Tracheal epithelial cell (primary cell): ENCODE data around the gene SLC25A15. TPM values are rescaled to one million over a fixed set of nuclear protein-coding genes. Genes with fewer than 3 reads are reported as not detected.

Source experiments
- total RNA-seq: library from RNA; depleted of rRNA; stranded (reverse); fragments of >200 nt; gene quantifications from 2 replicates; pipeline ENCODE4 v1.2.1, GENCODE V29; 2014

Gene SLC25A15
- total RNA-seq = 24.3 and 27.2 TPM in 2 replicates

DNA sequence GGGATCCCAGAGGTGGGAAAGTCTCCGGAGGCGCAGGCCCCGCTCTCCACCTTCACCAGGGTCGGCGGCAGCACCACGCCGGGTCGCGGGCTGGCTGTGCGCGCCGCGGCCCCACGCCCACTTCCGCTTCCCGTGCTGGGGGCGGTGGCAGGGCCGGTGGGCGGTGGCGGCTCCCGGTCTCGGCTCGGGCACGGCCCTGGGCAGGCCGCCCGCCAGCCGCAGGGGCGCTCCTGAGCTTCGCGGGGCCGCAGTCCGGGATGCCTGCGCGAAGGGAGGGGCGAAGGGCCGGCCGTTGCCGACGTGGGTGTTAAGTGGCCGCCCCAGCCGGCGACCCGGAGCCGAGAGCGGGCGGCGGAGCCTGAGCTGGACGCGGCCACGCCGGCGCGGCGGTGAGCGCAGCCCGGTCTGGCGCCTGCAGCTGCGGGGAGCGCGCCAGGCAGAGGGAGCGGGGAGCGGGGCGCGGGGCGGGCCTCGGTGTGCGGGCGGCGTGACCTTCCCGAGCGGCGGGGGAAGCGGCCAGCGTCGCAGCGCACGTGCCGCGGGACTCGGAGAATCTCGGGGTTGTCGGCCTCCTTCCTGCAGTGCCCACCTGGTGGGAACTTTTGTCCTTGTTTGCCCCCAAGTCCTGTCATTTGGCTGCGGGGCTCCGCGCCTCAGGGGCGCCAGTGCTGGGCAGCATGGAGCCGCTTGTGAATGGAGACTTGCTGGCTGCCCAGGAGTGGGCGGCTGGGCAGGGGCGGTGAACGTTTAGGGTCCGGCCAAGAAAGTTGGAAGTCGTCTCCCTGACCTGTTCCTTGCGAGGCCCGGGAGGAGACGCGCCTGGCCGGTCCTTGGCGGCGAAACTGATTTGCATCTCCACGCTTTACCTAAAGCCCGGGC, at the start of gene SLC25A15:
Gene SLC25A15 (plus strand): TSS at position 337 of the 879 bp plus-strand sequence. CDS start 3,616 bp downstream, outside the sequence.

GRCh38 chr13:40770934-40771618, 18.3 kb upstream of the SLC25A15 start, which contains the start of gene MRPS31:
TSS of gene MRPS31 (minus strand) at chr13:40771190. CDS start at chr13:40771136, 54 bp downstream.

Other genes with a start within 250 kb of the SLC25A15 start
- gene FOXO1, start 123.0 kb upstream of the SLC25A15 start, total RNA-seq = 7.2 and 13.2 TPM in 2 replicates
- 11.1 and 18.5 TPM in 2 replicates for gene MRPS31, start 18.4 kb upstream of the SLC25A15 start, total RNA-seq
- gene ELF1, start 229.7 kb downstream of the SLC25A15 start, total RNA-seq = 68.2 and 84.2 TPM in 2 replicates